Measurements from ENCODE around the gene LIN37. TPM values are rescaled to one million over a fixed set of nuclear protein-coding genes. Genes with fewer than 3 reads are reported as not detected.

The LIN37 gene
- 6.5 TPM for polyA plus RNA-seq (2013, experiment 1 of 4)
- 9.1 TPM for polyA plus RNA-seq (2013, experiment 2 of 4)
- 6.9 TPM for polyA plus RNA-seq (2013, experiment 3 of 4)
- 10.0 TPM for polyA plus RNA-seq (2013, experiment 4 of 4)

- no peak within 1 kb of the TSS for H3K27ac ChIP-seq (ENCODE audit: insufficient read depth, low read depth, low read length, poor library complexity, severe bottlenecking)
- peak within 1 kb of the TSS; percentile 86 for H3K4me3 ChIP-seq (ENCODE audit: insufficient read depth, low read depth, low read length)
- H3K27me3 ChIP-seq (ENCODE audit: control insufficient read depth, insufficient read depth, low read length, poor library complexity, severe bottlenecking) = no peaks in the 10 kb centered on the region
- H3K36me3 ChIP-seq (ENCODE audit: control insufficient read depth, insufficient read depth, low read length) = no peaks in the 10 kb centered on the region
- 2 to 3% methylated on average over 44 to 45 of the region's 45 CpGs for WGBS, 2 experiments
- no peaks in the 10 kb centered on the region for H3K9me3 ChIP-seq (ENCODE audit: control insufficient read depth, low read length)
- H3K4me1 ChIP-seq (ENCODE audit: control insufficient read depth, insufficient read depth, low read length) = peaks cover 6% of the 10 kb centered on the region
Measured at GRCh38 chr19:35748106-35749020, at the start of gene LIN37. Gene LIN37, plus strand, starts transcription at chr19:35748576. Its CDS starts 149 bp downstream, at chr19:35748725.

GRCh38 chr19:35702223-35703012 is 46.0 kb upstream of the LIN37 start:
- H3K9me3 ChIP-seq (ENCODE audit: control insufficient read depth, low read length) = no peaks in the 10 kb centered on the region
- peak overlapping the region; percentile 30 for H3K4me3 ChIP-seq (ENCODE audit: insufficient read depth, low read depth, low read length)
- H3K36me3 ChIP-seq (ENCODE audit: control insufficient read depth, insufficient read depth, low read length) = no peaks in the 10 kb centered on the region
- no peaks in the 10 kb centered on the region for H3K4me1 ChIP-seq (ENCODE audit: control insufficient read depth, insufficient read depth, low read length)
- H3K27me3 ChIP-seq (ENCODE audit: control insufficient read depth, insufficient read depth, low read length, poor library complexity, severe bottlenecking) = peaks cover 29% of the 10 kb centered on the region
- WGBS, 2 experiments = 1% methylated on average over 50 of the region's 50 CpGs
- no peak overlapping the region for H3K27ac ChIP-seq (ENCODE audit: insufficient read depth, low read depth, low read length, poor library complexity, severe bottlenecking)

GRCh38 chr19:35703343-35703742 is 45.0 kb upstream of the LIN37 start:
- Histone ChIP-seq H3K27me3 (ENCODE audit: control insufficient read depth, insufficient read depth, low read length, poor library complexity, severe bottlenecking) (peaks cover 29% of the 10 kb centered on the region), H3K27ac (ENCODE audit: insufficient read depth, low read depth, low read length, poor library complexity, severe bottlenecking) (no peak overlapping the region), H3K36me3 (ENCODE audit: control insufficient read depth, insufficient read depth, low read length) (no peaks in the 10 kb centered on the region), H3K9me3 (ENCODE audit: control insufficient read depth, low read length) (no peaks in the 10 kb centered on the region), H3K4me1 (ENCODE audit: control insufficient read depth, insufficient read depth, low read length) (no peaks in the 10 kb centered on the region), H3K4me3 (ENCODE audit: insufficient read depth, low read depth, low read length) (no peak overlapping the region)
- 65 to 66% methylated on average over 7 to 8 of the region's 9 CpGs for WGBS, 2 experiments

GRCh38 chr19:35704218-35704617 is 44.2 kb upstream of the LIN37 start, which contains the start of gene ZBTB32:
Gene ZBTB32, plus strand, starts transcription at chr19:35704558. Its CDS starts 10,069 bp downstream, at chr19:35714627.
- no peaks in the 10 kb centered on the region for H3K9me3 ChIP-seq (ENCODE audit: control insufficient read depth, low read length)
- H3K4me3 ChIP-seq (ENCODE audit: insufficient read depth, low read depth, low read length) = no peak within 1 kb of the TSS
- no peaks in the 10 kb centered on the region for H3K4me1 ChIP-seq (ENCODE audit: control insufficient read depth, insufficient read depth, low read length)
- 31 to 35% methylated on average over 24 of the region's 24 CpGs for WGBS, 2 experiments
- no peak within 1 kb of the TSS for H3K27ac ChIP-seq (ENCODE audit: insufficient read depth, low read depth, low read length, poor library complexity, severe bottlenecking)
- no peaks in the 10 kb centered on the region for H3K36me3 ChIP-seq (ENCODE audit: control insufficient read depth, insufficient read depth, low read length)
- peaks cover 29% of the 10 kb centered on the region for H3K27me3 ChIP-seq (ENCODE audit: control insufficient read depth, insufficient read depth, low read length, poor library complexity, severe bottlenecking)

GRCh38 chr19:35708391-35708790 is 40.0 kb upstream of the LIN37 start:
- no peak overlapping the region for H3K4me3 ChIP-seq (ENCODE audit: insufficient read depth, low read depth, low read length)
- no peak overlapping the region for H3K27ac ChIP-seq (ENCODE audit: insufficient read depth, low read depth, low read length, poor library complexity, severe bottlenecking)
- no peaks in the 10 kb centered on the region for H3K4me1 ChIP-seq (ENCODE audit: control insufficient read depth, insufficient read depth, low read length)

GRCh38 chr19:35710784-35711723 is 37.3 kb upstream of the LIN37 start:
- Histone ChIP-seq H3K27me3 (ENCODE audit: control insufficient read depth, insufficient read depth, low read length, poor library complexity, severe bottlenecking) (peaks cover 29% of the 10 kb centered on the region), H3K9me3 (ENCODE audit: control insufficient read depth, low read length) (no peaks in the 10 kb centered on the region), H3K4me1 (ENCODE audit: control insufficient read depth, insufficient read depth, low read length) (peaks cover 20% of the 10 kb centered on the region), H3K4me3 (ENCODE audit: insufficient read depth, low read depth, low read length) (no peak overlapping the region), H3K36me3 (ENCODE audit: control insufficient read depth, insufficient read depth, low read length) (no peaks in the 10 kb centered on the region), H3K27ac (ENCODE audit: insufficient read depth, low read depth, low read length, poor library complexity, severe bottlenecking) (no peak overlapping the region)
- 51 to 58% methylated on average over 13 of the region's 13 CpGs for WGBS, 2 experiments

More at GRCh38 chr19:35708391-35708790, 40.0 kb upstream of the LIN37 start:
- Histone ChIP-seq H3K36me3 (ENCODE audit: control insufficient read depth, insufficient read depth, low read length) (no peaks in the 10 kb centered on the region), H3K27me3 (ENCODE audit: control insufficient read depth, insufficient read depth, low read length, poor library complexity, severe bottlenecking) (peaks cover 21% of the 10 kb centered on the region), H3K9me3 (ENCODE audit: control insufficient read depth, low read length) (no peaks in the 10 kb centered on the region)
- WGBS, 2 experiments = 85 to 86% methylated on average over 1 of the region's 1 CpG

GRCh38 chr19:35712567-35713505 is 35.5 kb upstream of the LIN37 start:
- 79 to 84% methylated on average over 9 to 11 of the region's 11 CpGs for whole genome bisulfite sequencing, 2 experiments
- Histone ChIP-seq H3K27ac (ENCODE audit: insufficient read depth, low read depth, low read length, poor library complexity, severe bottlenecking) (no peak overlapping the region), H3K4me1 (ENCODE audit: control insufficient read depth, insufficient read depth, low read length) (peaks cover 20% of the 10 kb centered on the region)

GRCh38 chr19:35713506-35713850 is 34.9 kb upstream of the LIN37 start:
- Histone ChIP-seq H3K9me3 (ENCODE audit: control insufficient read depth, low read length) (no peaks in the 10 kb centered on the region), H3K4me1 (ENCODE audit: control insufficient read depth, insufficient read depth, low read length) (peaks cover 20% of the 10 kb centered on the region), H3K27me3 (ENCODE audit: control insufficient read depth, insufficient read depth, low read length, poor library complexity, severe bottlenecking) (peaks cover 29% of the 10 kb centered on the region), H3K4me3 (ENCODE audit: insufficient read depth, low read depth, low read length) (no peak overlapping the region), H3K27ac (ENCODE audit: insufficient read depth, low read depth, low read length, poor library complexity, severe bottlenecking) (no peak overlapping the region), H3K36me3 (ENCODE audit: control insufficient read depth, insufficient read depth, low read length) (no peaks in the 10 kb centered on the region)
- 81 to 88% methylated on average over 2 of the region's 2 CpGs for WGBS, 2 experiments

More at GRCh38 chr19:35712567-35713505, 35.5 kb upstream of the LIN37 start:
- H3K9me3 ChIP-seq (ENCODE audit: control insufficient read depth, low read length) = no peaks in the 10 kb centered on the region
- peaks cover 29% of the 10 kb centered on the region for H3K27me3 ChIP-seq (ENCODE audit: control insufficient read depth, insufficient read depth, low read length, poor library complexity, severe bottlenecking)
- H3K36me3 ChIP-seq (ENCODE audit: control insufficient read depth, insufficient read depth, low read length) = no peaks in the 10 kb centered on the region
- no peak overlapping the region for H3K4me3 ChIP-seq (ENCODE audit: insufficient read depth, low read depth, low read length)

All from ectodermal cell (in vitro differentiated cells).